ENCODE results near the gene TANGO2. TPM values are rescaled to one million over a fixed set of nuclear protein-coding genes. Genes with fewer than 3 reads are reported as not detected.

TANGO2 gene
- total and polyA plus RNA-seq, 9 of the 15 experiments (the other 6 are each of a cell fraction or from before 2014, with no cell fraction given) = 15.5 to 94.9 (median 70.1) TPM

- no peak for TF ChIP-seq ZNF518B (CRISPR knock-in tag; IDR thresholded peaks at IDR 0.05)
- no peak for TF ChIP-seq BCL6 (CRISPR knock-in tag; IDR thresholded peaks at IDR 0.05)
- no peak for TF ChIP-seq ARID4B (CRISPR knock-in tag; IDR thresholded peaks at IDR 0.05)
- TF ChIP-seq SREBF1 (IDR thresholded peaks at IDR 0.05; ENCODE audit: borderline replicate concordance, low read depth, low read length) = no peak
- TF ChIP-seq ZNF224 (CRISPR knock-in tag; IDR thresholded peaks at IDR 0.05) = no peak
- no peak for TF ChIP-seq U2AF1 (optimal IDR thresholded peaks at IDR 0.05; ENCODE audit: low read depth, low read length)
- TF ChIP-seq ZSCAN32 (CRISPR knock-in tag; IDR thresholded peaks at IDR 0.05) = no peak
- no peak for TF ChIP-seq SRSF7 (optimal IDR thresholded peaks at IDR 0.05; ENCODE audit: low read depth, low read length)
- TF ChIP-seq NUFIP1 (IDR thresholded peaks at IDR 0.05; ENCODE audit: partially characterized antibody) = no peak
- TF ChIP-seq ZKSCAN3 (CRISPR knock-in tag; IDR thresholded peaks at IDR 0.05) = no peak
- TF ChIP-seq DIDO1 (tag; IDR thresholded peaks at IDR 0.05; ENCODE audit: low read depth) = no peak
- 0 out of 2 replicates have a peak, but pooled peaks have one; percentile 70 for TF ChIP-seq CBX5 (IDR thresholded peaks at IDR 0.05; ENCODE audit: borderline replicate concordance, low read depth)
- TF ChIP-seq ZEB2 (IDR thresholded peaks at IDR 0.05) = peak; percentile 58; the same call in 1 of the 2 replicates
- peak; percentile 29; the same call in 1 of the 2 replicates for TF ChIP-seq PKNOX1 (IDR thresholded peaks at IDR 0.05)
- TF ChIP-seq BRD9 (IDR thresholded peaks at IDR 0.05; ENCODE audit: low read depth, partially characterized antibody) = peak; percentile 38
- TF ChIP-seq NR2C2 (CRISPR knock-in tag; IDR thresholded peaks at IDR 0.05) = no peak
- TF ChIP-seq NR2C2 (tag; IDR thresholded peaks at IDR 0.05) = no peak
- no peak for TF ChIP-seq KDM5B (IDR thresholded peaks at IDR 0.05; ENCODE audit: insufficient replicate concordance, low read depth, low read length)
- TF ChIP-seq E2F6 (IDR thresholded peaks at IDR 0.05; ENCODE audit: borderline replicate concordance in 1 of 2, extremely low read depth in 1 of 2, insufficient read depth in 1 of 2, insufficient read length in 1 of 2, low read depth in 1 of 2, low read length in 1 of 2, poor library complexity in 1 of 2, severe bottlenecking in 1 of 2) = no peak
- TF ChIP-seq JUNB (CRISPR knock-in tag; conservative IDR thresholded peaks at IDR 0.05) = no peak
- TF ChIP-seq CBFA2T3 (IDR thresholded peaks at IDR 0.05) = no peak
Observed at GRCh38 chr22:20003304-20003703, 17.6 kb upstream of the TANGO2 start (continued).

Data from K562 (cell line).